NCI-H69 (cell line): ENCODE results near the gene U2SURP.
"Not testable (repeated sequence)": the region's sequence is repeated elsewhere in the genome, so short reads cannot be mapped to it uniquely, and the experiment has no call there.

ENCODE experiments used
- DNase-seq: peaks from one replicate; lab custom pipeline; 2025; lab: John Stamatoyannopoulos, UW

U2SURP gene

DNA sequence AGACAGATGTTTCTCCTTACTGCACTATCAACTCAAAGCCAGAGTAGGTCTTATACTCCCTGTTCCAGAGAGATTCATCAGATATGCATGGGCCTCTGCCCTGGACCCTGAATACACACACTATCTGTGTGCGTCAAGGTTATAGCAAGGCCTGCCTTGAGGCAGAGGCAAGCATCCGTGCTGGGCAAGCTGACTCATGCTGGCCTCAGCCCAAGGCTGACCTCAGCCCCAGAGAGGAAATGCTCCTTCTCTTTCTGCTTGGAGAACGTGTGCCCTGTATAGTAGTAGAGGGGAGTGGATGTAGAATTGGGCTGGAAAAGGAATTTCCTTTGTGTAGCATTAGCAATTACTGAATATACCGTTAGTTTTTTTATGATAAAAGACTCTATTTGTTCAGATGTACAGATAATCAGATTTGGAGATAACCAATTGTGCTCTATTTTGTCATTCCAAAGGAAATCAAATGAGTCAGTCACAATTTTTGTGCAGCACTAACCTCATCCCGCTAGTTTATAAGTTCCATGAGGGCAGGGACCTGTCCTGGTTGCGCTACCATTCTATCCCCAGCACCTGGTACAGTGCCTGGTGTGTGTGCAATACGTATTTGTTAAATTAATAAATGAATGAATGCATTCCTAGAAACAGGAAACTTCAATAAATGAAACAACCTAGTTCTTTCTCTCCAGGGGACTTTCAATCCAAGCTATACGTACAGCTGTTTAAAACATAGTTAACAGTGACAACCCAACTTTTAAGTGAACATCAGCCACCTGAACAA lies 24.6 kb upstream of the U2SURP start:
- peak; percentile 72 for DNase-seq

DNA sequence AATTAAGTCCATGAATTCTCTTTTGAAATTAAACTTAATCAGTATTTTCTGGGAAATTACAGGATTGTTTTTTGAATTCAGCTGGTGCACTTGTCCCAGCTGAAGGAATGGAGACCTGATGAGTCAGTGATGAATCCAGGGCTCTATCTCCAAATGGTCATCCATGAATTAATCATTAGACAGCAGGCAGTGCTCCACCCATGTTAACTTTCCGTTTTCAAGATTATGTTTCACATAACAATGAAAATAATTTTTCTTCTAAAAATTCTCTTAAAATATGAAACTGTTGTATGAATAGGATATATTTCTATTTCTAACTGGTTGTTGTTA lies 24.0 kb upstream of the U2SURP start:
- DNase-seq, result no peak

DNA sequence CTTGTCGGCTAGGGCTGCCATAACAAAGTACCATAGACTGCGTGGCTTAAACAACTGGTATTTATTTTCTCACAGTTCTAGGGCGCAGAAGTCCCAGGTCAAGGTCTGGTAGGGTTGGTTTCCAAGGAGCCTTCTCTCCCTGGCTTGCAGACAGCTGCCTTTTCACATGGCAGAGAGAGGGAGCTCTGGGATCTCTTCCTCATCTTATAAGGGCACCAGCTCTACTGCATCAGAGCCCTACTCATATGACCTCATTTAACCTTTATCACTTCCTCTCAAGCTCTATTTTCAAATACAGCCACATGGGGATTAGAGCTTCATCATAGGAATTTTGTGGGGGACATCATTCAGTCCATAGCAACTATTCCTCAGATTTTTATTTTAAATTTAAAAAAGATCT lies 20.3 kb upstream of the U2SURP start:
- DNase-seq, result peak; percentile 19

DNA sequence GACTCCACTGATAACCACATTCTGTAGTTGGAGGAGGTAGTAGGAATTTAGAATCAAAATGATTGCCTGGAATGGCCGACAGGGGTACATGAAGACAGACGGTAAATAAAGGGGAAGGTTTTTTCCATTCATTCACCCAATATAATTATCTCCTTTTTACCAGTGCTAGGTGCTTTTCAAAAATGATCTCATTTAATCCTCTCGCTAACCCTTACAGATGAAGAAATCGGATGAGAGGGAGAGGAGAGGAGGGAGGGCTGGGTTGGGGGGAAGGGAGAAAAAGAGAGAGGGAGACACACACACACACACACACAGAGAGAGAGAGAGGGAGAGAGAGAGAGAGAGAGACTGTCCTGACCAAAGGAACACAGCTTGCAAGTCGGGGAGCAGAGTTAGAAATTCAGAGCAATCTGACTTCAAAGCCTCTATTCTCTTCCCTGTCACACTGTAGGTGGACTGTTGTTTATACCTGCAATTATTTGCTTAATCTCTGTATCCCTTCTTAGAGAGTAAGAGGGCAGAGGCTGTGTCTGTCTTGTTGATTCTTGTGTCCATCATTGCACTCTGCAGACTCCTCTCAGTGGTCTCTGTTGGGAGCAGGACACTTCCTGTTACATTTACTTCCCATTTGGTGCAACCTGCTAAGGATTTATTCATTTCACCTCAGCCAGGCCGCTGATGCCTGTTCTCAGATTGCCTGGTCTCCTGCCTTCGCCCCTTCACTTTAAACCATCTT lies 19.2 kb upstream of the U2SURP start:
- DNase-seq, result peak; percentile 34

DNA sequence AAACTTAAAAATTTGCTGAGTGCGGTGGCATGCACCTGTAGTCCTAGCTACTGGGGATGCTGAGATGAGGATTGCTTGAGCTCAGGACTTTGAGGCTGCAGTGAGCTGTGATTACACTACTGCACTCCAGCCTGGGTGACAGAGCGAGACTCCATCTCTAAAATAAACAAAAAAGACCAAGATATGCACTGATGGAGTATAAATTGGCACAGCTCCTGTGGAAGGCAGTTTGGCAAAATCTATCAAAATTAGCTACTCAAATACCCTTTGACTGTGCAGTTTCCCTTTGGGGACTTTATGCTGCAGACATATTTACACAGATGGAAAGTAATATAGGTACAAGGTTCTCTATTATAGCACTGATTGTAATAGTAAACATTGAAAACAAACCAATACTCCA lies 18.1 kb upstream of the U2SURP start:
- peak; percentile 66 for DNase-seq

DNA sequence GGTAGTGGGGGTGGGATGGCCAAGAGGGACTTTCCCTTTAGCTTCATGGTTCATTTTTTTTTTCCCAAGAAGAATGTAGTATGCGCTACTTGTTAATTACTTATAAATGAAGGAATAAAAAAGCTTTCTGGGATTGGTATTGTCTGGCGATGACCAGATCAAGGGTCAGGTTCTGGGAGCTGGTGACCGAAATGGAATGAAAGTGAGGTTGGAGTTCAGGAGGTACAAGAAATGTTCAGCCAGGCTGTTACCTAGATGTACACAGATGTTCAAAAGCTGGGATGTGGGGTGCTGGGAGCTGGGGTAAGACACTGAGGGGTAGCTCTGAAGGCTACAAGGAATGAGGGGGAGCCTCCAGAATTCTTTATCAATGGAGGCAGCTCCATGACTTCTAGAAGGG lies 17.1 kb upstream of the U2SURP start:
- no peak for DNase-seq

DNA sequence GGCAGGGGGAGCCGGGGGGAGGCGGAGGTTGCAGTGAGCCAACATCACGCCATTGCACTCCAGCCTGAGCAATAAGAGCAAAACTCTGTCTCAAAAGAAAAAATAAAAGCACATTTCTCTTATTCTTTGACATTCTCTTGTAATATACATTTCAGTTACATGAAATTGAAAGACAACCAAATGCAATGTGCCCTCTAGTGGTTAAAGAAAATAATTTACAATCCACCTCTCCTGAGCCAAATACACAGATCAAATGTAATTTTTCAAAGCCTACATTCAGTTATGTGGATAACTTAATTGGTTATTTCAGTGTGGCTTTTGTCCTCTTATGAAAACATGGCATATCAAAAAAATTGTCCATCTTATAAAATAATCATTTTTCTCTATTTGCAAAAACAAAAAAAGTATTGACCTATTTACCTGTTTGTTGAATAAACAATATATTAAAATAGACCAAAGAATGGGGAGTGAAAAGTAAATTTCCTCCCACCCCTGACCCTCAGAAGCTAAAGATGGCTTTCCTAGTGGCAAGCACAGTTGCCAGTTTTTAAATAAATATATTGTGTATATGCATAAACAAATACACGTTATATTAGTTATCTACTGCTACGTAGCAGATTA lies 14.2 kb upstream of the U2SURP start:
- DNase-seq, result peak; percentile 50

DNA sequence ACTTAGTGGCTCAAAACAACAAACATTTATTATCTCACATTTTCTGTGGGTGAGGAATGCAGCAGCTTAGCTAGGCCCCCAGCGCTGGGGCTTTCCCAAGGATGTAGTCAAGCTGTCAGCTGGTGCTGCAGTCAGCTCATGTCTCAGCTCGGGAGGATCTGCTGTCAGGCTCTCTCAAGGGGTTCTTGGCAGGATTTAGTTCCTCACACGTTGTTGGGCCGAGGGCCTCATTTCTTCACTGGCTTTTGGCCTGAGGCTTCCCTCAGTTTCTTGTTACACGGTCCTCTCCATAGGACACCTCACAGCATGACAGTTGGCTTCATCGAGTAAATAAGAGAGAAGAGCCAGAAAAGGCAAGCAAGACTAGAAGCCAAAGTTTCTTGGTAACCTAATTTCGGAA lies 13.7 kb upstream of the U2SURP start:
- peak; percentile 12 for DNase-seq

DNA sequence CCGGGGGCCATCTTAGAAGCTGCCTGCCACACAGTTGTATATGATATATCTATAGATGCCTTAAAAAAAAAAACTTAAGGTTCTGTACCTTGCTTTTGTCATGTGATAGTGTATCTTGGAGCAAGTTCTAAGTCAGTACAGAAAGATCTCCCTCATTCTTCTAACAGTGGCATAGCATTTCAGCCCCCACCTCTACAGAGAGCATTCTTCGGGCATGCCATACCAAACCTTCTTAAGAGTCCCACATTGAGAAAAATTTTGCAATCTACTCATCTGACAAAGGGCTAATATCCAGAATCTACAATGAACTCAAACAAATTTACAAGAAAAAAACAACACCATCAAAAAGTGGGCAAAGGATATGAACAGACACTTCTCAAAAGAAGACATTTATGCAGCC lies 13.1 kb upstream of the U2SURP start:
- not testable (repeated sequence) for DNase-seq

DNA sequence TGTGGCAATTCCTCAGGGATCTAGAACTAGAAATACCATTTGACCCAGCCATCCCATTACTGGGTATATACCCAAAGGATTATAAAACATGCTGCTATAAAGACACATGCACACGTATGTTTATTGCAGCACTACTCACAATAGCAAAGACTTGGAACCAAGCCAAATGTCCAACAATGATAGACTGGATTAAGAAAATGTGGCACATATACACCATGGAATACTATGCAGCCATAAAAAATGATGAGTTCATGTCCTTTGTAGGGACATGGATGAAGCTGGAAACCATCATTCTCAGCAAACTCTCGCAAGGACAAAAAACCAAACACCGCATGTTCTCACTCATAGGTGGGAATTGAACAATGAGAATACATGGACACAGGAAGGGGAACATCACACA lies 12.5 kb upstream of the U2SURP start:
- DNase-seq, result not testable (repeated sequence)

DNA sequence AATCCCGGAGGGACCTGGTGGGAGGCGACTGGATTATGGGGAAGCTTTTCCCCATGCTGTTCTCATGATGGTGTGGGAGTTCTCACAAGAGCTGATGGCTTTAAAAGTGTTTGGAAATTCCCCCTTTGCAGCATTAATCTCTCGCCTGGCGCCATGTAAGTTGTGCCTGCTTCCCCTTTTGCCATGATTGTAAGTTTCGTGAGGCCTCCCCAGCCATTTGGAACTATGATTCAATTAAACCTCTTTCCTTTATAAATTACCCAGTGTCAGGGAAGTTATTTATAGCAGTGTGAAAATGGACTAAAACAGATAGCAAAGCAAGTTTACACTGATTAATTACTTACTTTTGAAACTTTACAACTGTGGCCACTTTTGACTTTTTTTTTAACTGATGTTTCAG lies 10.6 kb upstream of the U2SURP start:
- DNase-seq, result no peak

DNA sequence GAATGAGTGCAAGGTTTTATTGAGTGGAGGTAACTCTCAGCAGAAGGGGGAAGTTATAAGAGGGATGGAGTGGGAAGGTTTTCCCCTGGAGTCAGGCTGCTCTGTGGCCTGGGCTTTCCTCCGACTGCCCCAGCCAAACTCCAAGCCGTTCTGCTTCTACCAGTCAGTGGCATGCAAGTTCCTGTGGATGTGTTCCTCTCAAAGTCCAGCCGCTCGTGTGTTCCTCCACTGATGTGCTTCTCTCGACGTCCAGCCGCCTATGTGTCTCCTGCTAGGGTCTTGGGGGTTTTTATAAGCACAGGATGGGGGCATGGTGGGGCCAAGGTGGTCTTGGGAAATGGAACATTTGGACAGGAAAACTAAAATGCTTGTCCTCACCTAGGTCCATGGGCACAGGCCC lies 9.0 kb upstream of the U2SURP start:
- no peak for DNase-seq

DNA sequence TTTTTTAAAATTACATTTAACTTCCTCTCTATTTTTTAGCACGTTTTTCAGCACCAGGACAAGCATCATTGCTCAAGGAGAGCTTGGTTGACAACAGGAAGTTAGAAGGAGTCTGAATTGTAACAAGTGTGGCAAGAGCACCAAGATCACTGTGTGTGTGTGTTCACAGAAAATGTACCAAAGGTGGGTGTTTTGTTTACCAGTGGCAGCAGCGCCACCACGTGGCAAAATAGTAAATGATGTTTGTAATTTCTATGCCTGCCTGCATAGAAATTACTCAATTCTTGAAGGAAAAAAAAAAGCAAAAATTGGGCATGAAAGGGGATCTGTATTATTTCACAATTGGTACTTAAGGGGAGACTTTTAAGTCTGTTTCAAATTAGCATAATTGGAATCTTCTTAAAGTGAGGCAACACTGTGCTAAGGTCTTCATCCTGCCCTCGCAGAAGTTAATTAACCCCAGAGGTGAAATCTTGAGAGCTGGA lies 7.4 kb upstream of the U2SURP start:
- peak; percentile 63 for DNase-seq

DNA sequence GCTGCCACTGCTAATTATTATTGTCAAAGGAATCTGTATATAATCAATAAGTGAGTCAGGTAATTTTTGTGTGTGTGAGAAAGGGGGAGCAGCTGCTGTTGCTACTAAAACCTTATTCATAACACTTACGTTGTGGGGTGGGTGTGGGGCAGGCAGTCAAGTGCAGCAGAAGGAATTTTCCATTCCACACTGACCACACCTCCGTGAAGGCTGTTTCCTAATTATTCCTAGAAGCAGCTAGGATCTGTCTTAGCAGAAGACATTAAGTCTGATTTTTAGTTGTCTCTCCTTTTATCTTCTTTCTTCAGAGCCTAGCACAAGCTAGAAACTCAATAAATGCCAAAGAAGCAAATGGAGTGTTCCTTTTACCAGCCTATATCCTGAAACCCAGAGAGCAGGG lies 4.0 kb upstream of the U2SURP start:
- DNase-seq, result peak; percentile 9

DNA sequence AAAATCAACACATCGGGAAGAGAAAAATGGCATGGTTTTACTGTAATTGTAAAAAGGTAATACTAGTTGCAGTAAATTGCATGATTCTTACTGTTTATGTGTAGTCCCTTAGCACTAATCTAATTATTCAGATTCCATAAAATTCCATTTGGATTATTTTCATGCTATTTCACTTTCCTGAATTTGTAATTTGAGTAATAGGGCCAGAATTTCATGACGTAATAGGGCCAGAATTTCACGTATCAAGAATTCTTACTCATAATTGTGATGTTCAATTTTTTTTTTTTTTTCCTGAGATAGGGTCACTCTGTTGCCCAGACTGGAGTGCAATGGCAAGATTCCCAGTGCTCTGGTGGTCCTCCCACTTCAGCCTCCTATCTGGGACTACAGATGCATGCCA lies 2.9 kb upstream of the U2SURP start:
- no peak for DNase-seq

DNA sequence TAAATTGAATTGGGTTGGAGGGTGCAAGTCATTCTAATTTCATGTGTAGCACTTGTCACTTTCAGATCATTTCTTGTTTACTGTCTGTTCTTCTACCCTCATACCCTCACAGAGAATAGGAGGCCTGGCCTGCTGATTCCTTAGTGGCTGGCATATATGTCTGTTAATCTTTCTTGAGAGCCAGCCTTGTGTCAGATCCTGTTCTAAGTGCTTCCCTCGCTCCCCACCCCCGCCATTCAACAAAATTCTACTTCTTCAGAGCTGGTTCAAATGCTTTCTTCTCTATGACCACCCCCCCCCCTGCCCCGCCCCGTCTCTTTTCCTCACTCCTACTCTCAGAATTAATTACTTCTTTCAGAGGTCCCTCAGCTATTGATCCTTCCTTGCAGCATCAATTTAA lies 1.5 kb upstream of the U2SURP start:
- DNase-seq, result no peak

DNA sequence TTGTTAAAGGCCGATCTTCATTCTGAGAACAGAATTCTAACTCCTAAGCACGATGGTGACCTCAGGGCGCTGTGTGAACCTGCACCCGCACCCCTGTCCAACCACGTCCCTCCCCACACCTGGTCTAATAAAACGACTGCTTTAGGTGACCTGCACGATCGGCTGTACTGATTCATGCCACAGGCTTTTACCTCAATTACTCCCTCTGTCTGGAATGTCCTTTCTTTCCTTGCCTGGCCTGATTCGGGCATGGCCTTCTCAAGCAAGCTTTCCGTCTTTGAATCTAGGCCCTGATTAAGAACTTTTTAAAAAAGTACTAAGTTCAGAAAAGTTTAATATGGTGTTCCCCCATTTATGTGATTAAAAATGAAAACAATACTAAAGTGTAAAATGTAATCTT lies 842 bp upstream of the U2SURP start:
- DNase-seq, result peak; percentile 1

DNA sequence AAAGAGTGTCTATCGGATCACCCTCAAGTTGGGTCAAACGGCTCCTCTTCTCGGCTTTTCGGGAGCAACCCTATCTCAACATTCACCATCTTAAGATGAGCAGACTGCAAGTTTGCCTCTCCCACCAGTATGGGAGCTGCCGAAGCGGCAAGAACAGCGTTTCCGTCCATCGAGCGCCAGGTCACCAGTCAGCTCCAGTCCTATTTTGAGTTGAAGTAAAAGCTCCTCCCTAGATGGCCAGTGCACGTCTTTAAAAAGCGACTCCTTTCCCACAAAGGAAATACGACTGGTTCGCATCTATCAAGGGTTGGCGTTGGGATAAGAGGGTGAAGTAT lies 369 bp upstream of the U2SURP start:
- DNase-seq, result no peak

DNA sequence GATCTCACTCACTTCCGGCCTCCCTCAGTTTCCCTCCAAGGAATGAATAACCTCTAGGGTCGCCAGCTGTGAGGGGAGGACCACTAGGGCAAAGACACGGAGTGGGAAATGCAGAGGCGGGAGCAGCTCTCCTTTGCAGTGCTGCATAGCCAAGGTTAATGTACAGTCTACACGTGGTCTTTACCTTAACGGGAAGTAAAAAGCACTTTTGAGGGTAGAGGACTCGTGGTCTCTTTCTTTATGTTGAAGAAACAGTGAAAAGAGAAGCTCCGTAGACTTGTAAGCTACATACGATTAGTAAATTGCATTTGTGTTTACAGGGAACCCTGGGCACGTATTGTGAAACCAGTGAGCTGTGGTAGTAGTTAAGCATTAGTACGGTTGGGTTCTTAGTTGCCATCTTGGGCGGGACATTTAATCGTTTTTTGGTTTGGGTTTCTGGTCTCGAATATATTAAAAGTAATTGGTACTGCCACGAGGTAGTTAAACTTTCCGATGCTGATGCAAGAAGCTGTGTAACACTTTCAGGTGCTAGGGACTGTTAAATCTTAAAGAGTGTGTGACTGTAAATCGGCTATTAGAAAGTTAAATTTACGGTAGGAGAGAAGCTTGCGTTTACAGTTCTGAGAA lies 828 bp downstream of the U2SURP start:
- DNase-seq, result peak; percentile 52

DNA sequence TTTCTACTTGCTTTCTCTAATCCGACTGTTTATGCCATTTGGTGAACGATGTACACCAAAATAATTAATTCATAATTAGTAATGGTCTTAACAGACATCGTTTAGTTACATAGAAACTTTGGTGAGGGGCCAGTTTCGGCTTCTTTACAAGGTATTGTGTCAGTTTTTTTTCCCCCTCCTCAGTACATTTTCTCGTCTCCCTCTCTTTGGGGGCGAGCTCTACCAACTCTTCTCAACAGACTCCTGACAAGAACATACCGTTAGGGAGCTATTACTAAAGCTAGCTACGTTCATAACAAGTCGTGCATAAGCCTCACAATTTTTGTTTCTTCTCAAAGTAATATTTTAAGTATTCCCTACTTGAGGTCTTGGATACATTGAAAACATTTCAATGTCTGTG lies 1.4 kb downstream of the U2SURP start:
- DNase-seq, result peak; percentile 18

DNA sequence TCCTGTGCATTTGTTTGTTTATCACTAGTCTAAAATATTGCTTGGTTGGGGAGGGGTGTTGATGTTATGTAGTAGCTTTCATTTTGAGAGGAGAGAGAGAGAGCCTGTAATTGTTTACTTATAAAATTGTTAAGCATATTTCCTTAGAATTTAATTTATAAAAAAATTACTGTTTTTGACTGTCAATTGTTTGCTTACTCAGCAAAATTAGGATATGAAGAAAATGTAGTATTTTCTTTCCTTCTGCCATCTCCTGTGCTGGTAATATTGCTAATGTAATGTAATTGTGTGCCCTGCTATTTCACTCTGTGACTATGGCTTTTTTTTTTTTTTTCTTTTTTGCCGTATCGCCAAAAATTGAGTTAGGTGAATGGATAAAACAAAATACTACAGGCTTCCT lies 3.5 kb downstream of the U2SURP start:
- DNase-seq, result no peak

DNA sequence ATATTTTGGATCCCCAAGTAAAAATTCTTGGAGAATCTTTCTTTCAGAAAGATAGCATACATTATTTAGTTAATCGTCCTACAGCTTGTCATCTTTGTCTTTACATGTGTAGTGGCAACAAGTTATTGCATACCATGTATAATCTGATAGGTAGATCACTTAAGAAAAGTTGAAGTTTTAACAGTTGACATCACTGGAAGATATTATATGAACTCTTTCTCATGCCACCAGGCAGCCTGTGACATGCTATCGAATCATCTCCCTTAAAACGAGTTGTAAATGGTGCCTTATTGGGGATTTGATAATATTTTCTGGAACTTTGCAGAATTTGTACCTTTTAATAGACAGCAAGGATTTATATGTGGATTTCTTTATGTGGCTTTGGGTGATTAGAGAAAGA lies 8.7 kb downstream of the U2SURP start:
- DNase-seq, result no peak

DNA sequence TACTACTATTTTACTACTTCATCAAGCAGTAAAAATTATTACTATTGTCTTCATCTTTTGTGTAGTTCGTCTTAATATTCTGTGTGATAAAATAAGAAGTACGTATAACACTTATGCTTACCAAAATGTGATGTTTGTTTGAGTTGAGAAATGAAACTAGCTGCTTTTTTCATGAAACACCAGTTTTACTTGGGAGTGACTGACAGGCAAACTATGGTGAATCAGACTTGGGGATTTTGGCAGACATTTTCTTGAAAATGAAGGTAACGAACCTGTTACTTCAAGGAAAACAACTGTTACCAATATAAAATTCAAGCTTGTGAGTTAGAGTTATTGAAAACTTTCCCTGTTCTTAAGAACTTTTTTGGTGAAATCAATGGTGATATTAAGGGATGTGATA lies 10.3 kb downstream of the U2SURP start:
- DNase-seq, result no peak
